Coronary artery (tissue), 2 donors: ENCODE results near the gene TFE3.

ENCODE experiments used
- DNase-seq: peaks from one replicate; pipeline ENCODE4 v3.0.0-alpha.2; 2017; ENCODE audit warnings: low spot score
- H3K27ac ChIP-seq, 2 donors: fragments of 200-600 bp; sonication (generic); one replicate each; pipeline ENCODE4 v1.5.1; 2016 to 2019
- H3K4me3 ChIP-seq: fragments of 200-600 bp; sonication (generic); 2 replicates; pipeline ENCODE4 v1.5.1; 2016; ENCODE audit warnings: mild to moderate bottlenecking, moderate library complexity
- CTCF ChIP-seq: fragments of 200-600 bp; sonication (generic); IDR thresholded peaks from one replicate; pipeline ENCODE4 v1.5.1; 2019; ENCODE audit warnings: antibody characterized with exemption

Gene TFE3

GRCh38 chrX:49043987-49044281, 777 bp upstream of the TFE3 start:
- Histone ChIP-seq H3K4me3 (peak overlapping the region; percentile 50), H3K27ac (peak overlapping the region in 1 of 2 donors; percentile 85)
- TF ChIP-seq CTCF: no peak
- DNase-seq: no peak

GRCh38 chrX:49042581-49043219, 457 bp downstream of the TFE3 start:
- no peak for DNase-seq
- H3K27ac ChIP-seq: peak overlapping the region; percentile 94 to 97
- H3K4me3 ChIP-seq: peak overlapping the region; percentile 81
- TF ChIP-seq CTCF: no peak

- H3K27ac ChIP-seq: peak overlapping the region; percentile 94 to 97
- H3K4me3 ChIP-seq: peak overlapping the region; percentile 81
- no peak for TF ChIP-seq CTCF
- DNase-seq: no peak
Observed at GRCh38 chrX:49041744-49042580, 1.2 kb downstream of the TFE3 start.

GRCh38 chrX:49040376-49040955, 2.7 kb downstream of the TFE3 start:
- TF ChIP-seq CTCF: no peak
- H3K4me3 ChIP-seq: peak overlapping the region; percentile 81
- no peak for DNase-seq
- peak overlapping the region; percentile 70 to 97 for H3K27ac ChIP-seq

DNA sequence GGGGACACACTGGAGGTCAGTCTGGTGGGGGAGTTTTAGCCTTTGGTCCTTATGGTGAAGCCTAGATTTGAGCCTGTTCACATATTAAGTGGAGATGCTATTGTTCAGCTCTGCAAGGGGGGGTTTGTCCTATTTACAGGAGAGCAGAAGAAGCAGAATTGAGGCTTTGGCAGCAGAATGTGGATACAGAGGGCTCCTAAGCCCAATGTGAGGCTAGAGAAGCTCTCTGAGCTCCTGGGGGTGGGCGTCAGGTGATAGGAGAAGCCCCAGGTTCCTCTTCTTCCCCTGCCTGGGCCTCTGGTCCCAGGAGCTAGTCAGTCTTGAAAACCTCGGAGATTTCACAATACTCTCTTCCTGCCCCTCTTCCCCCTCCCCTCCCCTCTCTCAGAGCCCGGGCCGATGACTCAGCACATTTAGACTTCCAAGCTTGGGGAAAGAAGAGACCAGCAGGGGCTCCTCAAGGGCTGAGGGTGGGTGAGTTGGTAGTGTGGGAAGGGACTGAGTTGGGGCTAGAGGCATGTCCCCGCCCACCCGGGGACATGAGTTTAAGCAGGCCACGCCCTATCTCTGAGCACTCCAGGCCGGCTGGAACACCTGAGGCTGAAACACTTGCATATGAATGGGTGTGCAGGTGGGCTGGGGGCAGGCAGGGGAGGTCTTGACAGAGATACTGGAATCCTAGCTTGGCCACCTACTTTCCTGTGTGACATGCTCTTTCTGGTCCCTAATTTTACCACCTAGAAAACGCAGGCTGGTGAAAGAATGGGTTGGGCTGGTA, 3.4 kb downstream of the TFE3 start:
- peak overlapping the region; percentile 81 for H3K4me3 ChIP-seq
- TF ChIP-seq CTCF: no peak
- peak; percentile 84 for DNase-seq
- H3K27ac ChIP-seq: peak overlapping the region; percentile 70 to 97

DNA sequence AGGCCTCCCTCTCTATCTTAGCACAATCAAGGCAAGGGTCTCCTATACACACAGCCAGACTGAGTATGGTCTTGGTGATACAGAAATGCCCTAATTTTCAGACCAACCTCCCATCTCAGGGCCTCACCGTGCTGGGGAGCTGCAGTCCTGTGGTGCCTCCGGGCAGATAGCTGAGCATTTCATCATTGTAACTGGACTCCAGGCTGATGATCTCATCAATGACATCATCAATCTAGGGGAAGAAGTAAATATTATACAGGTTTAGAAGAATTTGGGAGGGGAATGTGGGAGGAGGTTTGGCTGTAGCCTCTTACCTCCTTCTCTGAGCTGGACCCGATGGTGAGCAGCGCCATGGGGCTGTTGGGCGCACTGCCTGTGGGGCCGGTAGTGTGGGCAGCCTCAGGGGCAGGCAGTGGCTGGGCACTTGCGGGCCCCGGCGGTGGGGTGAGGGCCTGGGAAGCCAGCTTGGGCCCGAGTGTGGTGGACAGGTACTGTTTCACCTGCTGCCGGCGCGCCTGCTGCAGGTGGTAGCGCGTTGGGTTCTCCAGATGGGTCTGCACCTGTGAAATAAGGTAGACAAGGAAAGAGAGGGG, 5.2 kb downstream of the TFE3 start:
- no peak for TF ChIP-seq CTCF
- Histone ChIP-seq H3K4me3 (no peak overlapping the region), H3K27ac (peak overlapping the region in 1 of 2 donors; percentile 11)
- no peak for DNase-seq
